HEK293 (cell line): Measurements from ENCODE around the gene RAMP1.
"Not testable (repeated sequence)": the region's sequence is repeated elsewhere in the genome, so short reads cannot be mapped to it uniquely, and the experiment has no call there.

Source experiments
- BCL11A ChIP-seq: fragments of 450-650 bp; formaldehyde crosslinking; IDR thresholded peaks from 2 replicates; pipeline ENCODE4 v1.5.1; 2016; ENCODE audit warnings: low read depth, missing biosample characterization, missing genetic modification characterization
- CTCF ChIP-seq: fragments of 450-650 bp; formaldehyde crosslinking; IDR thresholded peaks from 2 replicates; pipeline ENCODE4 v1.5.1; 2016; ENCODE audit warnings: missing biosample characterization, missing genetic modification characterization
- ZSCAN30 ChIP-seq: fragments of 450-650 bp; IDR thresholded peaks from 2 replicates; pipeline ENCODE4 v1.5.1; 2018; ENCODE audit warnings: missing biosample characterization, mild to moderate bottlenecking, missing genetic modification characterization, moderate library complexity

- not testable (repeated sequence) for TF ChIP-seq CTCF (tag by site-specific recombination); BCL11A (tag by site-specific recombination); ZSCAN30
These were observed 10.5 kb upstream of the RAMP1 start for GRCh38 chr2:237848940-237849339.
